Measurements from ENCODE around the gene TASOR2. TPM values are rescaled to one million over a fixed set of nuclear protein-coding genes. Genes with fewer than 3 reads are reported as not detected.

TASOR2 gene
- total RNA-seq, 1 experiment from 2014 or later = 57.4 TPM

DNA sequence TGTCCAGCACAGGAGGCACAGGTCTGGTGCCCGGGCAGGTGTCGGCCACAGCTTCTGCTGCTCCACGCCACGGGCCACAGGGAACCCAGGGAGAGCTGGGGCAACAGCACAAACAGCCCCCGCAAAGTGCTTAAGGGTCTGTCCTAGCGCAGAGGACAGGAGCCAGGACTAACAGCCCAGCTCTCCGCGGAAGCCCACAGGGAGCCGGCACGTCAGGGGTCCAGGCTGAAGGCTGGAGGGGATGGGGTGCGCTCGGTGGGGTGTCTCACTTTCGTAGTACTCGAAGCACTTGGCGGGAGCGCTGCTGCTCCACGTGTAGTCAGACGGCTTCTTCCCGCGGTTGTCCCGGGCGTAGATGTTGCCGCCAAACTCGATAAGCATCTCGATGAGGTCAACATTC is 43.1 kb upstream of the TASOR2 start:
- H3K36me3 ChIP-seq (ENCODE audit: control insufficient read depth, insufficient read depth, low read length) = no peaks in the 10 kb centered on the region
- TF ChIP-seq SIN3A (IDR thresholded peaks at IDR 0.05; ENCODE audit: borderline replicate concordance, insufficient read depth, low read depth, low read length) = no peak
- TF ChIP-seq, protein P1, sequence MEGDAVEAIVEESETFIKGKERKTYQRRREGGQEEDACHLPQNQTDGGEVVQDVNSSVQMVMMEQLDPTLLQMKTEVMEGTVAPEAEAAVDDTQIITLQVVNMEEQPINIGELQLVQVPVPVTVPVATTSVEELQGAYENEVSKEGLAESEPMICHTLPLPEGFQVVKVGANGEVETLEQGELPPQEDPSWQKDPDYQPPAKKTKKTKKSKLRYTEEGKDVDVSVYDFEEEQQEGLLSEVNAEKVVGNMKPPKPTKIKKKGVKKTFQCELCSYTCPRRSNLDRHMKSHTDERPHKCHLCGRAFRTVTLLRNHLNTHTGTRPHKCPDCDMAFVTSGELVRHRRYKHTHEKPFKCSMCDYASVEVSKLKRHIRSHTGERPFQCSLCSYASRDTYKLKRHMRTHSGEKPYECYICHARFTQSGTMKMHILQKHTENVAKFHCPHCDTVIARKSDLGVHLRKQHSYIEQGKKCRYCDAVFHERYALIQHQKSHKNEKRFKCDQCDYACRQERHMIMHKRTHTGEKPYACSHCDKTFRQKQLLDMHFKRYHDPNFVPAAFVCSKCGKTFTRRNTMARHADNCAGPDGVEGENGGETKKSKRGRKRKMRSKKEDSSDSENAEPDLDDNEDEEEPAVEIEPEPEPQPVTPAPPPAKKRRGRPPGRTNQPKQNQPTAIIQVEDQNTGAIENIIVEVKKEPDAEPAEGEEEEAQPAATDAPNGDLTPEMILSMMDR (IDR thresholded peaks at IDR 0.05) = no peak
- TF ChIP-seq TCF7L2 (IDR thresholded peaks at IDR 0.05; ENCODE audit: low read depth, low read length) = no peak
- TF ChIP-seq, protein P2, sequence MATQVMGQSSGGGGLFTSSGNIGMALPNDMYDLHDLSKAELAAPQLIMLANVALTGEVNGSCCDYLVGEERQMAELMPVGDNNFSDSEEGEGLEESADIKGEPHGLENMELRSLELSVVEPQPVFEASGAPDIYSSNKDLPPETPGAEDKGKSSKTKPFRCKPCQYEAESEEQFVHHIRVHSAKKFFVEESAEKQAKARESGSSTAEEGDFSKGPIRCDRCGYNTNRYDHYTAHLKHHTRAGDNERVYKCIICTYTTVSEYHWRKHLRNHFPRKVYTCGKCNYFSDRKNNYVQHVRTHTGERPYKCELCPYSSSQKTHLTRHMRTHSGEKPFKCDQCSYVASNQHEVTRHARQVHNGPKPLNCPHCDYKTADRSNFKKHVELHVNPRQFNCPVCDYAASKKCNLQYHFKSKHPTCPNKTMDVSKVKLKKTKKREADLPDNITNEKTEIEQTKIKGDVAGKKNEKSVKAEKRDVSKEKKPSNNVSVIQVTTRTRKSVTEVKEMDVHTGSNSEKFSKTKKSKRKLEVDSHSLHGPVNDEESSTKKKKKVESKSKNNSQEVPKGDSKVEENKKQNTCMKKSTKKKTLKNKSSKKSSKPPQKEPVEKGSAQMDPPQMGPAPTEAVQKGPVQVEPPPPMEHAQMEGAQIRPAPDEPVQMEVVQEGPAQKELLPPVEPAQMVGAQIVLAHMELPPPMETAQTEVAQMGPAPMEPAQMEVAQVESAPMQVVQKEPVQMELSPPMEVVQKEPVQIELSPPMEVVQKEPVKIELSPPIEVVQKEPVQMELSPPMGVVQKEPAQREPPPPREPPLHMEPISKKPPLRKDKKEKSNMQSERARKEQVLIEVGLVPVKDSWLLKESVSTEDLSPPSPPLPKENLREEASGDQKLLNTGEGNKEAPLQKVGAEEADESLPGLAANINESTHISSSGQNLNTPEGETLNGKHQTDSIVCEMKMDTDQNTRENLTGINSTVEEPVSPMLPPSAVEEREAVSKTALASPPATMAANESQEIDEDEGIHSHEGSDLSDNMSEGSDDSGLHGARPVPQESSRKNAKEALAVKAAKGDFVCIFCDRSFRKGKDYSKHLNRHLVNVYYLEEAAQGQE (IDR thresholded peaks at IDR 0.05; ENCODE audit: insufficient read depth in 1 of 2, low read depth in 2 of 2, low read length in 1 of 2) = no peak
- no peak for TF ChIP-seq POLR2AphosphoS5 (IDR thresholded peaks at IDR 0.05; ENCODE audit: low read depth, low read length)
- H3K27ac ChIP-seq (ENCODE audit: low read length) = no peak overlapping the region
- H3K4me1 ChIP-seq (ENCODE audit: control insufficient read depth, insufficient read depth, low read length) = no peaks in the 10 kb centered on the region
- ChIA-PET POLR2A (no interaction called here), CTCF (no interaction called here)
- no peak for ATAC-seq
- intact Hi-C loops (cut with micrococcal nuclease; ENCODE audit: unreplicated experiment) (no loop called here), in situ Hi-C loops (cut with HindIII; ENCODE audit: low pct_unique_long_range_greater_than_20kb, low sequenced_read_pairs) (no loop called here)
- no peaks in the 10 kb centered on the region for H3K9me3 ChIP-seq (ENCODE audit: control insufficient read depth, insufficient read depth, low read depth, low read length)
- DNase-seq (ENCODE audit: low read depth, low spot score) = no peak
- H3K4me3 ChIP-seq (ENCODE audit: low read depth in 2 of 2, low read length in 2 of 2) = no peak overlapping the region
- H3K27me3 ChIP-seq (ENCODE audit: control insufficient read depth, insufficient read depth, low read length) = no peaks in the 10 kb centered on the region
- no TSS peak for BruUV-seq (replicated peaks)

DNA sequence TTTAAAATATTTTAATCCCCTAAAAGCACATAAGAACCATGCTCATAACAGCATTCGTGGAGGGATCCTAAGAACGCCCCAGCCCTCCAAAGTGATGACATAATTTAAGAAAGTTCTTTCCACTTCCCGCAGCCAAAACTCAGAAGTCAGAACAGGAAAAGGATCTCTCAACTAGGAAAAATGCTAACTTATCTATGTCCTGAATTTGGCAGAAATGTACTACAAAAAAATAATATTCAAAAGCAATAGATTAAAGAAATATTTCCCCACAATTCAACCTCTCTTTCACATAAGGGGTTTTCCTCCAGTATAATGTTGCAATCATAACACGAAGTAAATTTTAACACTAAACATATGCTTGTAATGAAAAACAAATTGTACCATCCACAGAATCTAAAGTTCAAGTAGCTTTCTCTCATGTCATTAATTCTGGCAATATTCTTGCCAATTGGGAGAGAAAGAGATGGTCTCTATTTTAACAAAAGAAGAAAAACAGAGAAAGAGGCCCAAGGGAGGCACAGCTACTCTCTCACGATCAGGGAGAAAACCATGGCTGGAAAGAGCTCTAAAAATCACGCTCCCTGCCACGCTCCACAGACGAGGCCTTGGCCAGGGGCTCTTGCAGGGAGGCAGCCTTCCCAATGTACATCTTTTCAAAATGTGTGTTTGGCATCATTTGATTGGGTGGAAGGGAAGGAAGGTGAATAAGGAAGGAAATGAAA is 41.1 kb upstream of the TASOR2 start:
- ChIA-PET CTCF (interaction anchor here (0.5 kb wide), 1 partner anchor 1181 kb away, joined by 3 read pairs; no protein-coding TSS in a partner anchor), POLR2A (no interaction called here)
- no peak for DNase-seq (ENCODE audit: low read depth, low spot score)
- Histone ChIP-seq H3K9me3 (ENCODE audit: control insufficient read depth, insufficient read depth, low read depth, low read length) (no peaks in the 10 kb centered on the region), H3K4me3 (ENCODE audit: low read depth in 2 of 2, low read length in 2 of 2) (no peak overlapping the region), H3K36me3 (ENCODE audit: control insufficient read depth, insufficient read depth, low read length) (no peaks in the 10 kb centered on the region), H3K27ac (ENCODE audit: low read length) (no peak overlapping the region), H3K4me1 (ENCODE audit: control insufficient read depth, insufficient read depth, low read length) (no peaks in the 10 kb centered on the region), H3K27me3 (ENCODE audit: control insufficient read depth, insufficient read depth, low read length) (no peaks in the 10 kb centered on the region)
- in situ Hi-C loops (cut with HindIII; ENCODE audit: low pct_unique_long_range_greater_than_20kb, low sequenced_read_pairs) (no loop called here), intact Hi-C loops (cut with micrococcal nuclease; ENCODE audit: unreplicated experiment) (no loop called here)
- no peak for ATAC-seq
- BruUV-seq (replicated peaks) = no TSS peak
- TF ChIP-seq, protein P2 (IDR thresholded peaks at IDR 0.05; ENCODE audit: insufficient read depth in 1 of 2, low read depth in 2 of 2, low read length in 1 of 2) = no peak
- no peak for TF ChIP-seq SIN3A (IDR thresholded peaks at IDR 0.05; ENCODE audit: borderline replicate concordance, insufficient read depth, low read depth, low read length)
- TF ChIP-seq TCF7L2 (IDR thresholded peaks at IDR 0.05; ENCODE audit: low read depth, low read length) = no peak
- no peak for TF ChIP-seq POLR2AphosphoS5 (IDR thresholded peaks at IDR 0.05; ENCODE audit: low read depth, low read length)
- TF ChIP-seq, protein P1 (IDR thresholded peaks at IDR 0.05) = no peak

Data from Panc1 (cell line).